Panc1 (cell line): ENCODE data around the gene SH3BP4.

Experiments used
- SIN3A ChIP-seq: IDR thresholded peaks from 2 replicates; pipeline ENCODE4 v1.6.1; 2012; ENCODE audit warnings: low read depth, mild to moderate bottlenecking, low read length, moderate library complexity, borderline replicate concordance; ENCODE audit not compliant: insufficient read depth
- TCF7L2 ChIP-seq: IDR thresholded peaks from 2 replicates; pipeline ENCODE4 v1.6.1; 2011; ENCODE audit warnings: mild to moderate bottlenecking, low read depth, low read length, inconsistent platforms
- TF ChIP-seq, protein P1 (sequence below): fragments of 450-650 bp; IDR thresholded peaks from 2 replicates; pipeline ENCODE4 v1.5.1; 2017; ENCODE audit warnings: mild to moderate bottlenecking

DNA sequence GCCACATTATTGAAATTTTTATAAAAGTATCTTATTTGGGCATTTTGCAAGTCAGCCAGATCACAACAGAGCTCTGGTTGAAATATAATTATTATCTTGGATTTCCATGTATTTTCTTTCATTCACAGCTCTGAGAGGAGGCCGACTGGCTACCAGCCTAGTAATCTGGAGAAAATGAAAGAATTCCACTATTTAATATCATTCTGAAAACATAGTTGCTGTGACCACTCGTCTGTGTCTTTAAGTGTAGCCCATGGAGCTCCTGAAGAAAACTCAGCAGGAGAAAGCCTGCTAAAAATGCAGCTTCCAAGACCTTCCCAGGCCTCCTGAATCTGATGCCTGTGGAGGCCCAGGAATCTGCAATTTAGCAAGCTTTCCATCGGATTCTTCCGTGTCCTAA lies 114.7 kb downstream of the SH3BP4 start:
- TF ChIP-seq, protein P1, sequence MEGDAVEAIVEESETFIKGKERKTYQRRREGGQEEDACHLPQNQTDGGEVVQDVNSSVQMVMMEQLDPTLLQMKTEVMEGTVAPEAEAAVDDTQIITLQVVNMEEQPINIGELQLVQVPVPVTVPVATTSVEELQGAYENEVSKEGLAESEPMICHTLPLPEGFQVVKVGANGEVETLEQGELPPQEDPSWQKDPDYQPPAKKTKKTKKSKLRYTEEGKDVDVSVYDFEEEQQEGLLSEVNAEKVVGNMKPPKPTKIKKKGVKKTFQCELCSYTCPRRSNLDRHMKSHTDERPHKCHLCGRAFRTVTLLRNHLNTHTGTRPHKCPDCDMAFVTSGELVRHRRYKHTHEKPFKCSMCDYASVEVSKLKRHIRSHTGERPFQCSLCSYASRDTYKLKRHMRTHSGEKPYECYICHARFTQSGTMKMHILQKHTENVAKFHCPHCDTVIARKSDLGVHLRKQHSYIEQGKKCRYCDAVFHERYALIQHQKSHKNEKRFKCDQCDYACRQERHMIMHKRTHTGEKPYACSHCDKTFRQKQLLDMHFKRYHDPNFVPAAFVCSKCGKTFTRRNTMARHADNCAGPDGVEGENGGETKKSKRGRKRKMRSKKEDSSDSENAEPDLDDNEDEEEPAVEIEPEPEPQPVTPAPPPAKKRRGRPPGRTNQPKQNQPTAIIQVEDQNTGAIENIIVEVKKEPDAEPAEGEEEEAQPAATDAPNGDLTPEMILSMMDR = no peak
- TF ChIP-seq SIN3A (no peak), TCF7L2 (no peak)
